Heart right ventricle (tissue), 16 donors: ENCODE data around the gene RPS6KA1. TPM values are rescaled to one million over a fixed set of nuclear protein-coding genes. Genes with fewer than 3 reads are reported as not detected.

Experiments used
- ATAC-seq, 8 donors: fragments of 200-7000 bp; cut with Tn5 transposase; one replicate each; pipeline ENCODE4 v1.9.1; 2020; ENCODE audit warnings: mild to moderate bottlenecking in 8 of 8, moderate library complexity in 8 of 8, moderate number of reproducible peaks in 1 of 8
- DNase-seq, 2 donors: peaks; one replicate each; pipeline ENCODE4 v3.0.0-alpha.2; 2020
- H3K27ac ChIP-seq, 10 donors: fragments of 200-600 bp; sonication (generic) in 2 of 10; one replicate each; pipeline versions ENCODE4 v1.5.0 to v1.8.0; 2020 to 2022; ENCODE audit warnings: mild to moderate bottlenecking in 3 of 10
- H3K27me3 ChIP-seq, 7 donors: fragments of 200-600 bp; one replicate each; pipeline ENCODE4 v1.8.0; 2021 to 2022; ENCODE audit warnings: mild to moderate bottlenecking in 2 of 7
- H3K36me3 ChIP-seq, 9 donors: fragments of 200-600 bp; sonication (generic) in 1 of 9; one replicate each; pipeline versions ENCODE4 v1.5.0 to v1.8.0; 2020 to 2022; ENCODE audit warnings: mild to moderate bottlenecking in 2 of 9
- H3K4me1 ChIP-seq, 9 donors: fragments of 200-600 bp; sonication (generic) in 1 of 9; one replicate each; pipeline versions ENCODE4 v1.5.0 to v1.8.0; 2020 to 2022; ENCODE audit warnings: mild to moderate bottlenecking in 4 of 9
- H3K4me3 ChIP-seq, 10 donors: fragments of 200-600 bp; sonication (generic) in 2 of 10; one replicate each; pipeline versions ENCODE4 v1.5.0 to v1.8.0; 2020 to 2022; ENCODE audit warnings: mild to moderate bottlenecking in 7 of 10, moderate library complexity in 2 of 10
- H3K9me3 ChIP-seq, 11 donors: fragments of 200-600 bp in 10 of 11; sonication (generic) in 2 of 11; one replicate each; pipeline versions ENCODE4 v1.5.0 to v1.8.0; 2013 to 2022; ENCODE audit warnings: mild to moderate bottlenecking in 2 of 11, control low read depth in 1 of 11, moderate library complexity in 1 of 11
- WGBS, 2 donors: extraction: QIAGEN DNeasy Blood & Tissue Kit; methylation state at CpG; one replicate each; pipeline ENCODE4 v1.1.7; 2013; ENCODE audit warnings: inconsistent platforms in 1 of 2; 5-methylcytosine and 5-hydroxymethylcytosine counted together
- intact Hi-C, 10 donors: fragments of 100-400 bp; cut with DNase I; formaldehyde crosslinking; loops; one replicate each; pipeline versions ENCODE4 v1.11.1 to v1.14.2; 2022
- polyA plus RNA-seq, 2 donors: library from polyadenylated mRNA; stranded (reverse); fragments of 200-250 nt; gene quantifications; one replicate each; pipeline ENCODE4 v1.2.3, GENCODE V29; 2013
- total RNA-seq, 10 donors: library from RNA; stranded (reverse); fragmentation: NEBNext Ultra II Directional in 3 of 10; extraction: Animal tissue kit (Norgen Biotek cat#: 25700) in 3 of 10; gene quantifications; one replicate each; pipeline versions ENCODE4 v1.2.1 to v1.2.4, GENCODE V29; 2021 to 2023
- TF ChIP-seq, protein P1 (sequence below), 9 donors: fragments of 200-600 bp; sonication (generic) in 2 of 9; IDR thresholded peaks; one replicate each; pipeline versions ENCODE4 v1.5.0 to v1.8.0; 2021 to 2022; ENCODE audit warnings: antibody characterized with exemption in 9 of 9, mild to moderate bottlenecking in 5 of 9, moderate library complexity in 1 of 9
- donor health status: Arrhythmogenic right ventricular cardiomyopathy.
- donor health status: ischemic (EF 13 %, LVEDD 7.1; RV severe dilation, severe dysfunction).
- donor health status: healthy with polysubstance abuse.
- donor health status: DM: no; HTN: yes; CAD: no.
- donor health status: DM: no; HTN: no; CAD: no.
- donor health status: ischemic (EF 25% LVEDD 6.9; RV normal size, moderate dysfunction).
- donor health status: ischemic (EF 25% LVEDD 5.7; RV mildly dilated, moderate dysfunction).
- donor health status: healthy.
- donor health status: DM: yes; HTN: yes; CAD: no.
- donor health status: Ischemic cardiomyopathy.
- donor health status: ischemic (EF 35%, LVEDD 5.7; RV mildly dilated, moderate dysfunction).
- donor health status: nonischemic (EF 11% LVEDD 7.7; RV severe dilation, severe dysfunction).
- donor health status: DM: yes; HTN: yes; CAD: no.
- donor health status: PGD.
- donor health status: ischemic (EF 29% LVEDD 5.4; RV normal size, mild dysfunction).
- donor health status: nonischemic (EF 23%, LVEDD 6.1; RV moderate dilation, normal function).

The RPS6KA1 gene
- total and polyA plus RNA-seq, 12 donors: 1.4 to 12.2 (median 2.8) TPM

DNA sequence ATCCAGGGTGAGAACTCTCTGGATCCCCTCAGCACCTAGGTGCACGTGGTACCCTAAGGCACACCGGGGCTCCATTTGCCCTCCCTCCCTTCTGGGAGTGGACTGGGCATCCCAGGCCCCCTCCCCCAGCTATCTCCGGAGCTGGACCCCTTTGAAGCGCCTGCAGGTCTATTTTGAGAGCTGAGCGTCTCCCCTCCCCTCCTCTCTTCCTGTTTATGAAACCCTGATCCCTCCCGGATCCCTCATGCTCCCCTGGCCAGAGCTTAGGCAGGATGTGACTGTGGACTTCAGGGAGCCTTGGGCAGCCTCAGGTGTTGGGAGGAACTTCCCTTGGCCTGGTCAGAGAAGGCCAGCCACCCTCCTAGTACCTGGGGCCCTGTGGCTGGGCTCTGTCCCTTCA lies 10.2 kb downstream of the RPS6KA1 start:
- Histone ChIP-seq H3K4me3 (no peak overlapping the region), H3K4me1 (peaks cover 0 to 70% (median 30%) of the 10 kb centered on the region in 9 donors), H3K27ac (peak overlapping the region in 6 of 10 donors; percentile 19 to 96 (median 50)), H3K36me3 (no peaks in the 10 kb centered on the region), H3K27me3 (no peaks in the 10 kb centered on the region), H3K9me3 (no peaks in the 10 kb centered on the region)
- ATAC-seq (no peak), DNase-seq (no peak)
- TF ChIP-seq, protein P1, sequence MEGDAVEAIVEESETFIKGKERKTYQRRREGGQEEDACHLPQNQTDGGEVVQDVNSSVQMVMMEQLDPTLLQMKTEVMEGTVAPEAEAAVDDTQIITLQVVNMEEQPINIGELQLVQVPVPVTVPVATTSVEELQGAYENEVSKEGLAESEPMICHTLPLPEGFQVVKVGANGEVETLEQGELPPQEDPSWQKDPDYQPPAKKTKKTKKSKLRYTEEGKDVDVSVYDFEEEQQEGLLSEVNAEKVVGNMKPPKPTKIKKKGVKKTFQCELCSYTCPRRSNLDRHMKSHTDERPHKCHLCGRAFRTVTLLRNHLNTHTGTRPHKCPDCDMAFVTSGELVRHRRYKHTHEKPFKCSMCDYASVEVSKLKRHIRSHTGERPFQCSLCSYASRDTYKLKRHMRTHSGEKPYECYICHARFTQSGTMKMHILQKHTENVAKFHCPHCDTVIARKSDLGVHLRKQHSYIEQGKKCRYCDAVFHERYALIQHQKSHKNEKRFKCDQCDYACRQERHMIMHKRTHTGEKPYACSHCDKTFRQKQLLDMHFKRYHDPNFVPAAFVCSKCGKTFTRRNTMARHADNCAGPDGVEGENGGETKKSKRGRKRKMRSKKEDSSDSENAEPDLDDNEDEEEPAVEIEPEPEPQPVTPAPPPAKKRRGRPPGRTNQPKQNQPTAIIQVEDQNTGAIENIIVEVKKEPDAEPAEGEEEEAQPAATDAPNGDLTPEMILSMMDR (IDR thresholded peaks at IDR 0.05): no peak
- WGBS, 2 donors: 28 to 29% methylated on average over 6 of the region's 6 CpGs
- intact Hi-C loops: no loop called here

GRCh38 chr1:26540351-26540750 lies 10.8 kb downstream of the RPS6KA1 start:
- Histone ChIP-seq H3K36me3 (no peaks in the 10 kb centered on the region), H3K9me3 (no peaks in the 10 kb centered on the region), H3K4me1 (peaks cover 0 to 76% (median 30%) of the 10 kb centered on the region in 9 donors), H3K27ac (peak overlapping the region in 6 of 10 donors; percentile 19 to 96 (median 50)), H3K27me3 (no peaks in the 10 kb centered on the region), H3K4me3 (no peak overlapping the region)
- intact Hi-C loops: no loop called here
- TF ChIP-seq, protein P1 (IDR thresholded peaks at IDR 0.05): no peak
- DNase-seq (no peak), ATAC-seq (no peak)
- 96 to 99% methylated on average over 3 of the region's 3 CpGs for WGBS, 2 donors

DNA sequence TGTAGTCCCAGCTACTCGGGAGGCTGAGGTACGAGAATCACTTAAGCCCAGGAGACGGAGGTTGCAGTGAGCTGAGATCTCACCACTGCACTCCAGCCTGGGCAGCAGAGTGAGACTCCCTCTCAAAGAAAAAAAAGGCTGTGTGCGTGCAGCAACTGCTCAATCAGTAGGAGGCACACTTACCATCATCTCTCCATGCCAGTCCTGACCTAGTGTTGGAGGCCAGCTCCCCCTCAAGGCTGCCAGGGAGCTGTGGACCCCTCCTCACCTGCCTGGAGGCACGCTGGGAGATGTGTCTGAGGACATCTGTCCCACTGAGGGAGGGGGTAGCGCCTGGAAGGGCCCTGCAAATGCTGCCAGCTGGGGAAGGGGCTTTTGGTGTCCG lies 11.9 kb downstream of the RPS6KA1 start:
- intact Hi-C loops: no loop called here
- WGBS, 2 donors: 86 to 87% methylated on average over 7 of the region's 7 CpGs

DNA sequence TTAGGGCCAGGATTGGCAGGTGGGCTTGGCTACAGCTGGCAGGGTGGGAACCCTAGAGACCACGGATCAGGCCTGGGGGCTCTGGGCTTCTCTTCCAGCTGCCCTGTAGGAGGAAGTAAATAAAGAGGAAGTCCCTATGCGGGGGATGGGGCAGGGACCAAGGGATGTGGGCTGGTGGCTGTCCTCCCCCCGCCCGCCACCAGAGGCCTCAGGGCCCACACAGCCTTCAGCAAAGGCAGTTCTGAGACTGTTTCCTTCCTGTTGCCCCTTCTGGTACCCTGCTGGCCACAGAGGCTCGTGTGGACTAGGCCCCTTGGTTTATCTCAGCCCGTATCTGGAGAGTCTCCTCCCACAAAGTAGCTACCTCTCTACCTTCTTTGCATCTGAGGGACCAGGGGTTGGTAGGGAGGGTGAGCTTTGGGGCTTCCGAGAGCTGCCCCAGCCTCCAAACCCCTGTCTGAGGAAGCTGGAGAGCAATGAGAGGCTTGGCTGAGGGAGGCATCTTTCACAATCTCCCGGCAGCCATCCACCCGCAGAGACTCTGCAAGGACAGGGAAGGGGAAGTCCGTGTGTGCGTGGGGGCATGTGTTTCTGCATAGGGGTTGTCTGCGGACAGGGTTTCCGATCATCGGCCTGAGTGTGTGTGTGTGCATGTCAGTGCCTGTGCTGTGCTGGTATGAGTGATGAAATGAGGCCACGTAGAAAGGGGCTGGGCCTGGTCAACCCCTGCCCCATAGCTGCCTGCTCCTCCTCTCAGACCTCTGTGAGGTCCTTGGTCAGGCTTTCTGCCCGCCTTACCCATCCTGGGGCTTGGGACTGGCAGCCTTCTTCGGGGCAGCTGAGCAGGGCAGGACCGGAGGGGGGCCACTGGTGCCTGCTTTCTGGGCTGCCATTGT lies 12.5 kb downstream of the RPS6KA1 start:
- intact Hi-C loops: no loop called here

More for the DNA sequence above, 11.9 kb downstream of the RPS6KA1 start:
- peak overlapping the region in 9 of 10 donors; percentile 35 to 96 (median 72) for H3K27ac ChIP-seq
- H3K27me3 ChIP-seq: no peaks in the 10 kb centered on the region
- peaks cover 0 to 81% (median 30%) of the 10 kb centered on the region in 9 donors for H3K4me1 ChIP-seq
- peak overlapping the region in 3 of 10 donors; percentile 15 to 43 (median 19) for H3K4me3 ChIP-seq
- DNase-seq (no peak), ATAC-seq (no peak)
- no peaks in the 10 kb centered on the region for H3K9me3 ChIP-seq
- TF ChIP-seq, protein P1 (IDR thresholded peaks at IDR 0.05): no peak
- no peaks in the 10 kb centered on the region for H3K36me3 ChIP-seq

More for the DNA sequence above, 12.5 kb downstream of the RPS6KA1 start:
- TF ChIP-seq, protein P1 (IDR thresholded peaks at IDR 0.05): peak in 6 of 9 donors; percentile 22 to 65 (median 32)
- Histone ChIP-seq H3K36me3 (peaks cover 0 to 6% (median 0%) of the 10 kb centered on the region in 9 donors), H3K27ac (peak overlapping the region in 9 of 10 donors; percentile 35 to 96 (median 72)), H3K9me3 (no peaks in the 10 kb centered on the region), H3K4me3 (peak overlapping the region in 4 of 10 donors; percentile 2 to 43 (median 17)), H3K4me1 (peaks cover 0 to 88% (median 30%) of the 10 kb centered on the region in 9 donors), H3K27me3 (no peaks in the 10 kb centered on the region)
- ATAC-seq (peak; percentile 73 to 84 (median 78)), DNase-seq (peak; percentile 67 to 73)
- 44 to 46% methylated on average over 18 of the region's 18 CpGs for WGBS, 2 donors
